AG04450 (cell line): ENCODE measurements around the gene ARID3A. TPM values are rescaled to one million over a fixed set of nuclear protein-coding genes. Genes with fewer than 3 reads are reported as not detected.

Experiments
- CTCF ChIA-PET: fragments of 300-600, 350-600 bp; formaldehyde crosslinking; extraction: SDS; loops from one replicate; lab custom pipeline; 2022; ENCODE audit warnings: antibody characterized with exemption, inconsistent platforms; lab: Charles Lee
- POLR2A ChIA-PET: fragments of 350-600 bp; formaldehyde crosslinking; extraction: SDS; loops from one replicate; lab custom pipeline; 2021; ENCODE audit warnings: antibody characterized with exemption, inconsistent platforms; lab: Yijun Ruan, JAX
- DNase-seq: peaks from one replicate; pipeline ENCODE4 v3.0.0-alpha.2; 2011; ENCODE audit warnings: low read depth, low spot score
- H3K27ac ChIP-seq: one replicate; pipeline ENCODE4 v1.5.1; 2012; ENCODE audit warnings: low read depth, low read length, control low read depth
- H3K27me3 ChIP-seq: one replicate; pipeline ENCODE4 v1.6.0; 2012; ENCODE audit warnings: low read length; ENCODE audit not compliant: control insufficient read depth, insufficient read depth
- H3K4me3 ChIP-seq: 2 replicates; pipeline ENCODE4 v1.5.1; 2011; ENCODE audit warnings: mild to moderate bottlenecking, low read depth, low read length, control low read depth
- H3K9me3 ChIP-seq: 2 replicates; pipeline ENCODE4 v1.5.1; 2012; ENCODE audit warnings: low read length; ENCODE audit not compliant: control insufficient read depth, insufficient read depth
- polyA plus RNA-seq: library from polyadenylated mRNA; depleted of rRNA; stranded (reverse); fragments of >200 nt; gene quantifications from 2 replicates; pipeline ENCODE4 v1.2.3, GENCODE V29; 2011
- TF ChIP-seq, protein P1 (sequence below): IDR thresholded peaks from 2 replicates; pipeline ENCODE4 v1.5.1; 2011; ENCODE audit warnings: low read depth, low read length, control low read depth, inconsistent platforms

The ARID3A gene
- polyA plus RNA-seq, 1 experiment = 7.6 TPM

DNA sequence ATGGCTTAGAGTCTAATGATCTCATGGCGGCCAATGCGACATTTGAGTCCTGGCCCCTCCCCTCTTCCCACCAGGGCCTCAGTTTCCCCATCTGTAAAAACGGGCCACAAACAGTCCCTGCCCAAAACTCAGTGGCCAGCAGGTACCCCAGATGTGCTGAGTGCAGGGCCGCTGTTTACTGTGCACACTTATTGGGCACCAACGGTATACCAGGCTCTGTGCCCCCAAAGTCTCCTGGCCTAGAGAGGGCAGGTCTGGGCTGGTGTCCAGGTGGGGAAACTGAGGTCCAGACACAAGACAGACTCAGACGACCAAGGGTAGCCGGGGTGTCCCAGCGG is 34.7 kb downstream of the ARID3A start:
- no peak for DNase-seq
- Histone ChIP-seq H3K4me3 (no peak overlapping the region), H3K9me3 (peaks cover 14% of the 10 kb centered on the region), H3K27me3 (no peaks in the 10 kb centered on the region), H3K27ac (no peak overlapping the region)
- POLR2A ChIA-PET = no interaction called here
- TF ChIP-seq, protein P1, sequence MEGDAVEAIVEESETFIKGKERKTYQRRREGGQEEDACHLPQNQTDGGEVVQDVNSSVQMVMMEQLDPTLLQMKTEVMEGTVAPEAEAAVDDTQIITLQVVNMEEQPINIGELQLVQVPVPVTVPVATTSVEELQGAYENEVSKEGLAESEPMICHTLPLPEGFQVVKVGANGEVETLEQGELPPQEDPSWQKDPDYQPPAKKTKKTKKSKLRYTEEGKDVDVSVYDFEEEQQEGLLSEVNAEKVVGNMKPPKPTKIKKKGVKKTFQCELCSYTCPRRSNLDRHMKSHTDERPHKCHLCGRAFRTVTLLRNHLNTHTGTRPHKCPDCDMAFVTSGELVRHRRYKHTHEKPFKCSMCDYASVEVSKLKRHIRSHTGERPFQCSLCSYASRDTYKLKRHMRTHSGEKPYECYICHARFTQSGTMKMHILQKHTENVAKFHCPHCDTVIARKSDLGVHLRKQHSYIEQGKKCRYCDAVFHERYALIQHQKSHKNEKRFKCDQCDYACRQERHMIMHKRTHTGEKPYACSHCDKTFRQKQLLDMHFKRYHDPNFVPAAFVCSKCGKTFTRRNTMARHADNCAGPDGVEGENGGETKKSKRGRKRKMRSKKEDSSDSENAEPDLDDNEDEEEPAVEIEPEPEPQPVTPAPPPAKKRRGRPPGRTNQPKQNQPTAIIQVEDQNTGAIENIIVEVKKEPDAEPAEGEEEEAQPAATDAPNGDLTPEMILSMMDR = no peak
- CTCF ChIA-PET = no interaction called here

DNA sequence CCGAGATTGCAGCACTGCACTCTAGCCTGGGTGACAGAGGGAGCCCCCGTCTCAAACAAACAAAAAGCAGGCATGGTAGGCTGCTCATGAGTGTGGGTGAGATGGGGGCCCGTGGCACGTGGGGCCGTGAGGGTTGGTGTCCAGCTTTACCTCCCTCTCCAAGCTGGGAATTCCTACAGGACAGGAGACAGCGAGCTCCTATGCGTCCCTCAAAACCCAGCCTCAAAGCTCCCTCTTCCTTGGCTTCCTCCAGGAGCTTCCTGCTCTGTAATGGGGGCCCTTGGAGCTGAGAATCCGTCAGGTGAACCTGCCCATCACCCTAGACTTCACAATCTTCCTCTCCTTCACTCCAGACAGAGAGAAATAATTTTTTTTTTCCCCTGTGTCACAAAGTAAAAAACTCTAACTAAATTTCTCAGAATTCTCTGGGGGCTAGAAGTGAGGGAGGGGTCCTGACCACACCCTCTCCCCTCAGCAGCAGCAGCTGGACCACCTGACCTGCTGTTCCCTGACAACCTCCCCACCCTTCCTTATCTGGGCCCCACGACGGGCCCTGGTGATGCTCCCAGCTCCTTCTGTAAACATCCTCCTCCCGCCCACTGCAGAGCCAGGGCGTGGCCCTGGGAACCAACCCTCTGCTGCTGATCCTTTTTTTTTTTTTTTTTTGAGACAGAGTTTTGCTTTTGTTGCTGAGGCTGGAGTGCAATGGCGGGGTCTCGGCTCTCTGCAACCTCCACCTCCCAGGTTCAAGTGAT is 36.2 kb downstream of the ARID3A start:
- ChIA-PET CTCF (no interaction called here), POLR2A (interaction anchor here (0.6 to 1.4 kb wide), 6 partner anchors 8 to 385 kb away, joined by 4 to 9 read pairs (median 4); partner anchors contain the start of gene CIRBP)
- Histone ChIP-seq H3K27ac (no peak overlapping the region), H3K9me3 (peaks cover 19% of the 10 kb centered on the region), H3K4me3 (no peak overlapping the region), H3K27me3 (no peaks in the 10 kb centered on the region)
- TF ChIP-seq, protein P1 = no peak
- no peak for DNase-seq

DNA sequence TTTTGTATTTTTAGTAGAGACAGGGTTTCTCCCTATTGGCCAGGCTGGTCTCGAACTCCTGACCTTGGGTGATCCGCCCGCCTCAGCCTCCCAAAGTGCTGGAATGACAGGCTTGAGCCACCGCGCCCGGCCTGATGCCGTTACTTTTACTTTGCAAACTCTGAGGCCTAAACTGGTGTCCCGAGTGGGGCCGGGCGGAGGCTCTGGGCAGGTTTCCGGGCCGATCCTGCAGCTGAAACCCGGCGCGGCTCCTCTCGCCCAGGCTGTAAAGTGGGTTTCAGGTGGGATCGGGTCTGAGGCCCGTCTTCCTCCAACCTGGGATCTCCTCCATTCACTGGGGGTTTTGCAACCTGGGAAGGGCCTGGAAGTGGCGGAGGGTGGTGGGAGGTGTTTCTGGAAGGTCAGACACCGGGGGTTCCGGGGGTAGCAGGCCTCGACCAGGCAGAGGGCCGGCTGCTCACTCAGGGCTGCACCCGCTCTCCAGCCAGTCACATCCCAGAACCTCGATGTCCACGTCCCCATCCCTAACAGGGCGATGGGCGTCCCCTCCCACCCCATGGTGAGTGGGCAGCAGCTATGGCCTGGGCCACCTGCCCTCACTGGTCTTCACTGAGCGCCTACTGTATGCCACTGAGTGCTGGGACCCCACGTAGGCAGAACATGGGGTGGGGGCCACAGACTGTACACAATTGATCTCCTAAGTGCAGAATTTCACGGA is 37.0 kb downstream of the ARID3A start:
- TF ChIP-seq, protein P1 = no peak
- DNase-seq = no peak
- H3K27ac ChIP-seq = no peak overlapping the region
- H3K27me3 ChIP-seq = no peaks in the 10 kb centered on the region
- peaks cover 19% of the 10 kb centered on the region for H3K9me3 ChIP-seq
- POLR2A ChIA-PET = no interaction called here
- no peak overlapping the region for H3K4me3 ChIP-seq
- CTCF ChIA-PET = no interaction called here

DNA sequence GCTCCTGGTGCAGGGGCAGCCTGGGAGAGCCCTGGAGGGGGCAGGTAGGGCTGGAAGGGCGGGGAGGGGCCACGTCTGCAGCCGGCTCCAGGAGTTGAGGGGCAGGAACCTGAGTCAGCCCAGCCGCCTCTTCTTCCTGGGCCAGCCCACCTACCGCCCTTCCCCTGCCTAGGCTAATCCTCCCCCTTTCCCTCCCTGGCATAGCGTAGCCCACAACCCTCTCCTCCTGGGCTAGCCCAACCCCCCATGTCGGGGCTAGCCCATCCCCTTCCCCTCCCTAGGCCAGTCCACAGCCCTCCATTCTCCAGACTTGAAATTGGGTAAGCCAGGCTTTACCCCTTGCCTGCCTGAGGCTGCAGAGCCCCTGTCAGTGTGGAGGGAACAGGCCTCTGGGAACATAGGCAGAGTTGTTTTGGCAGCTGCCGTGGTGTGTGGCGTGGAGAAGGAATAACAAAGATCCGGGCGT is 37.7 kb downstream of the ARID3A start:
- H3K27ac ChIP-seq = no peak overlapping the region
- peaks cover 22% of the 10 kb centered on the region for H3K9me3 ChIP-seq
- H3K27me3 ChIP-seq = no peaks in the 10 kb centered on the region
- DNase-seq = no peak
- POLR2A ChIA-PET = no interaction called here
- CTCF ChIA-PET = no interaction called here
- TF ChIP-seq, protein P1 = no peak
- H3K4me3 ChIP-seq = no peak overlapping the region

DNA sequence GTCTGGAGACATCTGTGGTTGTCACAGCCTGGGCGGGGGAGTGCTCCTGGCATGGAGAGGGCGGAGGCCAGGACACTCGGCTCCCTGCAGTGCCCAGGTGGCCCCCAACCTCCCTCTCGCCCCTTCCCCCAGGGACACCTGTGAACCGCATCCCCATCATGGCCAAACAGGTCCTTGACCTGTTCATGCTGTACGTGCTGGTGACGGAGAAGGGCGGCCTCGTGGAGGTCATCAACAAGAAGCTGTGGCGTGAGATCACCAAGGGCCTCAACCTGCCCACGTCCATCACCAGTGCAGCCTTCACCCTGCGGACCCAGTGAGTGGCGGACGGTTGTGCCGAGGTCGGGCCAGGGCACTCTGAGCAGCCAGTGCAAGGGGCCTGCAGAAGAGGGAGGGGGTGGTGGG is 38.3 kb downstream of the ARID3A start:
- TF ChIP-seq, protein P1 = no peak
- Histone ChIP-seq H3K27me3 (no peaks in the 10 kb centered on the region), H3K9me3 (peaks cover 22% of the 10 kb centered on the region), H3K27ac (no peak overlapping the region), H3K4me3 (no peak overlapping the region)
- POLR2A ChIA-PET = interaction anchor here (0.5 to 0.8 kb wide), 2 partner anchors 17 to 245 kb away, joined by 4 to 5 read pairs; no protein-coding TSS in a partner anchor
- CTCF ChIA-PET = no interaction called here
- DNase-seq = no peak
